ENCODE results near the gene CAPN10.

DNA sequence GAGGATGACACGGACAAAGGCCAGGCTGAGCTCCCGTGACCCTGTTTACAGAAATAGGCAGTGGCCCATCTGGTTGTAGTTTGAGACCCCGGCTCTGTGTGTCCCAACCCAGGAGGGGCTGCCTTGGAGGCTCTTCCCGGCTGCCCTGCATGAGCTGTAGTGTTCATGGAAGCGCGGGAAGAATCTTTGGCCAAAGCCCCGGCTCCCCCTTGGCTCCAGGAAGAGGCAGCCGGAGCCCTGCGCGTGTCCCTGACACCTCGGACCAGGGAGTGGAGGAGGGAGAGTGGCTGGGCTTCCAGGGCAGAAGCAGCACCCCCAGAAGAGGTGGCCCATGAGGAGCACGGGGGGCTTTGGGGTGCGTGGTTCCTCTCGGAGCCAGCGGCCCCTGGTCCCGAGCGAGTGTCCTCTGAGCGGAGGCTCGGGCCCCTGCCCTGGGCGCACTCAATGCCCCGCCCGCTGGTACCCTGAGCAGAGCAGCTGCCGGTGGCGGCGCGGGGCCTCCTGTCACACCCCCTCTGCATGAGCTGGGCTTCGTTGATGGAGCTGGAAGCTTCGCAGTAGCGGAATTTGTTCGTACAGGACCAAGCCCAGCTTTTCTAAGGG, 60.5 kb downstream of the CAPN10 start:
- TF ChIP-seq CTCF (IDR thresholded peaks at IDR 0.05; ENCODE audit: borderline replicate concordance, extremely low read depth, low read length, poor library complexity, severe bottlenecking), result no peak
- TF ChIP-seq EZH2 (IDR thresholded peaks at IDR 0.05; ENCODE audit: borderline replicate concordance, low read depth, low read length, severe bottlenecking), result no peak
